Esophagus (tissue), 2 donors: ENCODE data around the gene ARIH2. TPM values are rescaled to one million over a fixed set of nuclear protein-coding genes. Genes with fewer than 3 reads are reported as not detected.

Source experiments
- polyA plus RNA-seq, 2 donors: library from polyadenylated mRNA; stranded (reverse); fragments of 200-250 nt; gene quantifications; one replicate each; pipeline ENCODE4 v1.2.3, GENCODE V29; 2013
- donor health status: healthy with polysubstance abuse.
- donor health status: Bipolar disorder and iron deficiency.

ARIH2 gene
- polyA plus RNA-seq, 2 donors, result 32.8 to 36.5 TPM

Other genes starting within 250 kb of the ARIH2 start
- gene NCKIPSD, start 232.9 kb upstream of the ARIH2 start, polyA plus RNA-seq, result 1 to 10 TPM; 7.6 to 8.2 TPM
- gene IP6K2, start 201.6 kb upstream of the ARIH2 start, polyA plus RNA-seq, result 100 to 1,000 TPM in 1 of 2 donors, 10 to 100 TPM in 1; 67.8 to 110 TPM
- gene PRKAR2A, start 71.0 kb upstream of the ARIH2 start, polyA plus RNA-seq, result 10 to 100 TPM in 1 of 2 donors, 1 to 10 TPM in 1; 7.2 to 11.3 TPM
- 1 to 10 TPM; 5.8 to 9.0 TPM for gene SLC25A20, start 20.0 kb upstream of the ARIH2 start, polyA plus RNA-seq
- 10 to 100 TPM; 10.7 to 14.5 TPM for gene P4HTM, start 71.4 kb downstream of the ARIH2 start, polyA plus RNA-seq
- 10 to 100 TPM; 64.5 to 79.0 TPM for gene WDR6, start 88.5 kb downstream of the ARIH2 start, polyA plus RNA-seq
- 10 to 100 TPM; 22.2 to 26.9 TPM for gene DALRD3, start 99.7 kb downstream of the ARIH2 start, polyA plus RNA-seq
- gene NDUFAF3, start 103.3 kb downstream of the ARIH2 start, polyA plus RNA-seq, result 10 to 100 TPM; 65.1 to 65.7 TPM
- 100 to 1,000 TPM; 121 to 176 TPM for gene IMPDH2, start 110.6 kb downstream of the ARIH2 start, polyA plus RNA-seq
- 10 to 100 TPM; 31.9 to 38.2 TPM for gene QRICH1, start 175.2 kb downstream of the ARIH2 start, polyA plus RNA-seq
- 100 to 1,000 TPM; 228 to 237 TPM for gene QARS1, start 185.9 kb downstream of the ARIH2 start, polyA plus RNA-seq
- 10 to 100 TPM; 17.9 to 19.4 TPM for gene USP19, start 202.0 kb downstream of the ARIH2 start, polyA plus RNA-seq
- gene LAMB2, start 214.2 kb downstream of the ARIH2 start, polyA plus RNA-seq, result 100 to 1,000 TPM; 123 to 219 TPM
- gene CCDC71, start 247.5 kb downstream of the ARIH2 start, polyA plus RNA-seq, result 10 to 100 TPM; 10.1 to 19.1 TPM